Natural killer cell treated with Interleukin-12 subunit alpha and Interleukin-12 subunit beta and Interleukin-15 and Interleukin-18, amount 100 ng/mL, for 72 hours (primary cell): Measurements from ENCODE around the gene TJAP1. TPM values are rescaled to one million over a fixed set of nuclear protein-coding genes. Genes with fewer than 3 reads are reported as not detected.
"Not testable (repeated sequence)": the region's sequence is repeated elsewhere in the genome, so short reads cannot be mapped to it uniquely, and the experiment has no call there.

Source experiments
- ATAC-seq, 2 donors: fragments of 150-1000 bp; cut with Tn5 transposase in 1 of 2; sonication (Bioruptor Pico), chemical (Tn5 transposase) in 1 of 2; 2 replicates each; pipeline ENCODE4 v1.10.0; 2021
- DNase-seq: peaks from one replicate; pipeline ENCODE4 v3.0.0; 2022; ENCODE audit warnings: low spot score
- H3K27ac Mint-ChIP-seq, 2 donors: 1 replicate in 1 of 2; 2 replicates in 1 of 2; pipeline ENCODE4 v1.8.0; 2022; ENCODE audit warnings: mixed read lengths in 2 of 2, mild to moderate bottlenecking in 1 of 2, moderate library complexity in 1 of 2
- H3K27me3 Mint-ChIP-seq, 2 donors: 1 replicate in 1 of 2; 2 replicates in 1 of 2; pipeline ENCODE4 v1.8.0; 2022; ENCODE audit warnings: mixed read lengths in 2 of 2
- H3K36me3 Mint-ChIP-seq: one replicate; pipeline ENCODE4 v1.8.0; 2022; ENCODE audit warnings: mixed read lengths
- H3K4me1 Mint-ChIP-seq, 2 donors: 1 replicate in 1 of 2; 2 replicates in 1 of 2; pipeline ENCODE4 v1.8.0; 2022; ENCODE audit warnings: low read depth in 2 of 2, mixed read lengths in 2 of 2, mild to moderate bottlenecking in 1 of 2
- H3K4me3 Mint-ChIP-seq: one replicate; pipeline ENCODE4 v1.8.0; 2022; ENCODE audit warnings: mixed read lengths
- H3K9me3 Mint-ChIP-seq: 2 replicates; pipeline ENCODE4 v1.8.0; 2022; ENCODE audit warnings: mixed read lengths
- total RNA-seq, 2 donors: library from RNA; stranded (reverse); gene quantifications; one replicate each; pipeline ENCODE4 v1.2.3, GENCODE V29; 2022

Gene TJAP1
- total RNA-seq, 2 donors from 2014 or later, result 44.6 to 80.4 TPM

DNA sequence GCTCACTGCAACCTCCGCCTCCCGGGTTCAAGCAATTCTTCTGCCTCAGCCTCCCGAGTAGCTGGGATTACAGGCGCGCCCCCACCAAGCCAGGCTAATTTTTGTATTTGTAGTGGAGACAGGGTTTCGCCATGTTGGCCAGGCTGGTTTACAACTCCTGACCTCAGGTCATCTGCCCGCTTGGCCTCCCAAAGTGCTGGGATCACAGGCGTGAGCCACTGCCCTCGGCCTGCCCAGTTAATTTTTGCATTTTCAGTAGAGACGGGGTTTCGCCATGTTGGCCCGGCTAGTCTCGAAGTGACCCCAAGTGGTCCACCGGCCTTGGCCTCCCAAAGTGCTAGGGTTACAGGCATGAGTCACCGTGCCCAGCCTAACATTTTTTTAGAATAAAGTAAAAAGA lies 19.2 kb upstream of the TJAP1 start:
- not testable (repeated sequence) for H3K27ac Mint-ChIP-seq, H3K36me3 Mint-ChIP-seq, H3K4me3 Mint-ChIP-seq, H3K9me3 Mint-ChIP-seq, DNase-seq, ATAC-seq
- peaks cover 16 to 34% of the 10 kb centered on the region in 2 donors for H3K27me3 Mint-ChIP-seq
- H3K4me1 Mint-ChIP-seq, result peaks cover 13 to 16% of the 10 kb centered on the region in 2 donors

DNA sequence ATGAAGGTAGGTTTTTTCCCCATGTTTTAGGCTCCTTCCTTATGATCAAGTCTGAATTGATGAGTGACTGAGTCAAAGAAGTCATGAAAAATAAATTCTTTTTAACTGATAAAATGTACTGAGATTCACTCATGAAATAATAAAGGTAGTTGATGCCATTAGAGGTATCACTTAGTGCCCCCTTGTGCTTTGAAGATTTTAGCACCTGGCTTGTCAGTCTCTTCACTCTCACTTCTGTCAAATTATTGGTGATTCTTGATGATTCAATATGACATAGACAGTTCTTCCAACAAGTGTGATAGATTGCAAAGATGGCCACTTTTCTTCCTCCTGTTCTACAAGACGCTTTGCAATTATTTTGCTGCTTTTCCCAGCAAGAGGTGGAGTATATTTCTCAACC lies 17.8 kb upstream of the TJAP1 start:
- Mint-ChIP-seq H3K4me1 (peaks cover 8% of the 10 kb centered on the region in 2 donors), H3K27ac (no peak overlapping the region), H3K9me3 (no peaks in the 10 kb centered on the region), H3K27me3 (peaks cover 18 to 44% of the 10 kb centered on the region in 2 donors), H3K4me3 (no peak overlapping the region), H3K36me3 (no peaks in the 10 kb centered on the region)
- DNase-seq (no peak), ATAC-seq (no peak)

DNA sequence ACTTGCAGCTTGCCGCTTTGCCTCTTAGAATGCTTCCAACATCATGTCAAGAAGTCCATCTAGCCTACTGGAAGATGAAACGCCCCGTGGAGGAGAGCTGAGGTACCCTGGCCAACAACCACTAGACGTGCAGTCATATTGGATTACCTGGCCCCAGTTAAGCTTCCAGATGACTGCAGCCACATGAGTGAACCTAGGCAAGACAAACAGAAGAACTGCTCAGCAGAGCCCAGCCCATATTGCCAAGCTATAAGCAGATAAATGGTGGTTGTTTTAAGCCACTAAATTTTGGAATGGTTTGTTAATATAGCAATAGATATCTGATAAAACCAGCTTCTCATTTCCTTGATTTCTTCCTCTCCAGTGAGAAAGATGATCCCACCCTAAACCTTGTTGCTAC lies 17.3 kb upstream of the TJAP1 start:
- Mint-ChIP-seq H3K27ac (no peak overlapping the region), H3K36me3 (no peaks in the 10 kb centered on the region), H3K4me3 (no peak overlapping the region), H3K9me3 (no peaks in the 10 kb centered on the region), H3K27me3 (peaks cover 18 to 44% of the 10 kb centered on the region in 2 donors), H3K4me1 (peaks cover 7 to 8% of the 10 kb centered on the region in 2 donors)
- ATAC-seq (no peak), DNase-seq (no peak)

DNA sequence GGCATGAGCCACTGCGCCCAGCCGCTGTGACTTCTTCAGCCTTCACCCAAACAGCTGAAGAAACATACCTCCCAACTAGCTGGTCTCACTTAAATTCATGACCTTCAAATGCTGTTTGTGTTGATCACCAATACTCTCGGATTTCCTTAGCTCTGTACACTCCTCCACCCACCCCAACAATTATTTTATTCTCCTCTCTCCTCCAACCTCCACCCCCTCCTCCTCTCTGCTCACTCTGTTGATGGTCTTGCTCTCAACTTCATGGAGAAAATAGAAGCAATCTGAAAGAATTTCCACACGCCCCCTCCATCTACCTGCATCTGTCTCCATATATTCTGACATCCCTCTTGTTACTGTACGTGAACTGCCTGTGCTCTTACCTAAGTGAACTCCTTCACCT lies 15.4 kb upstream of the TJAP1 start:
- no peak for DNase-seq
- Mint-ChIP-seq H3K9me3 (no peaks in the 10 kb centered on the region), H3K4me3 (no peak overlapping the region), H3K27ac (no peak overlapping the region), H3K27me3 (peaks cover 16 to 38% of the 10 kb centered on the region in 2 donors), H3K4me1 (no peaks in the 10 kb centered on the region), H3K36me3 (no peaks in the 10 kb centered on the region)
- ATAC-seq, result no peak

DNA sequence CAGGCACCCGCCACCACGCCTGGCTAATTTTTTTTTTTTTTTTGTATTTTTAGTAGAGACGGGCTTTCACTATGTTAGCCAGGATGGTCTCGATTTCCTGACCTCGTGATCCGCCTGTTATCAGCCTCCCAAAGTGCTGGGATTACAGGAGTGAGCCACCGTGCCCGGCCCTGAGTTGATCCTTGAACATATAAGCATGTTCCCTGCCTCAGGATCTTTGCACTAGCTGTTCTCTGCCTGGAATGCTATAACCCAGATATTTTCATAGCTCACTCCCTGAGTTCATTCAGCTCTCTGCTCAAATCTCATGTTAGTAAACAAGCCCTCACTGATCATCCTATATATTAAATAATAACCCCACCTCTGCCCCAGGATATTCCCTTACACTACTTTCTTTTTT lies 13.0 kb upstream of the TJAP1 start:
- Mint-ChIP-seq H3K4me1 (no peaks in the 10 kb centered on the region), H3K27me3 (peaks cover 23 to 36% of the 10 kb centered on the region in 2 donors), H3K36me3 (no peaks in the 10 kb centered on the region), H3K4me3 (no peak overlapping the region), H3K27ac (no peak overlapping the region), H3K9me3 (no peaks in the 10 kb centered on the region)
- DNase-seq (no peak), ATAC-seq (no peak)

DNA sequence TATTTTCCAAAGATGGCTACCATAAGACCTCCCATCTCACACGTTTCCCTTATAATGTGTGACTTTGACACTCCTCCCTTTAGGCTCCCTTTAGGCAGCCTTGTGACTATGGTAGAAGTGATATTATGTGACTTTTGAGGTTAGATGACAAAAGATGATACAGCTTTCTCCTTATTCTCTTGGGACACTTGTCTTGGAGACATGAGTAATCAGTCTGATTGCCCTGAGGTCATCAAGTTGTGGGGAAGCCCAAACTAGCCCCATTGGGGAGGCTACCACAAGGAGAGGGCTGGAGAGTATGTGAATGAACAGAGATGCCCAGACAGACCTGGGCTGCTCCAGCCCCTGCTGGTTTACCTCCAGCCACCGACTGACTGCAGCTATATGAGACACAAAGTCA lies 11.4 kb upstream of the TJAP1 start:
- DNase-seq (no peak), ATAC-seq (no peak)
- Mint-ChIP-seq H3K4me3 (no peak overlapping the region), H3K27ac (no peak overlapping the region), H3K4me1 (no peaks in the 10 kb centered on the region), H3K9me3 (no peaks in the 10 kb centered on the region), H3K36me3 (no peaks in the 10 kb centered on the region), H3K27me3 (peaks cover 27 to 36% of the 10 kb centered on the region in 2 donors)

DNA sequence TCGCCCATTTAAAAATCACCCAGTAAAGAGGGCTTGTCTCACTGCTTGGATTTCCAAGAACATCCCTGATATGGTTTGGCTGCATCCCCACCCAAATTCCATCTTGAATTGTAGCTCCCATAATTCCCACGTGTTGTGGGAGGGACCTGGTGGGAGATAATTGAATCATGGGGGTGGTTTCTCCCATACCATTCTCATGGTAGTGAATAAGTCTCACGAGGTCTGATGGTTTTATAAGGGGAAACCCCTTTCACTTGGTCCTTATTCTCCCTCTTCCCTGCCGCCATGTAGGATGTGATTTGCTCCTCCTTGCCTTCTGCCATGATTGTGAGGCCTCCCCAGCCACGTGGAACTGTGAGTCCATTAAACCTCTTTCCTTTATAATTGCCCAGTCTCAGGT lies 10.1 kb upstream of the TJAP1 start:
- H3K27me3 Mint-ChIP-seq, result peaks cover 25 to 30% of the 10 kb centered on the region in 2 donors
- ATAC-seq, H3K4me3 Mint-ChIP-seq, DNase-seq, H3K36me3 Mint-ChIP-seq, H3K4me1 Mint-ChIP-seq, H3K9me3 Mint-ChIP-seq, H3K27ac Mint-ChIP-seq: not testable (repeated sequence)

DNA sequence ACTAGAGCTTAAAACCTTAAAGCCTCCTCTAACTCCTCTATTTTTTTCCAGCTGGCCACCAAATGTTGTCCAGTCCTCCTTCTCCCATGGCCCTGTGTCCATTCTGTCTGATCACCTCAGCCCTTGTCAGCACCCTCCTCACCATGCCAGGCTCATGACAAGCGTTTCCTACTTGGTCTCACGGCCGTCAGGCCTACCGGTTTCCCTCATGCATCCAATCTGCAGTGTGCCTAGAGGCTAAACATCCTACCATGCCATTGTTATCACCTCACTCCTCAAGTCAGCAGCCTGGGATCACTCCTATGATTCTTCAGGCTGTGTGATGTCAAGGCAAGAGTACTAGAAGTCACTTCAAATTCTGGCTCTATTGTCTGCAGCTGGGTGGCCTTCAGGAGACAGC lies 9.6 kb upstream of the TJAP1 start:
- ATAC-seq, result no peak
- no peaks in the 10 kb centered on the region for H3K9me3 Mint-ChIP-seq

DNA sequence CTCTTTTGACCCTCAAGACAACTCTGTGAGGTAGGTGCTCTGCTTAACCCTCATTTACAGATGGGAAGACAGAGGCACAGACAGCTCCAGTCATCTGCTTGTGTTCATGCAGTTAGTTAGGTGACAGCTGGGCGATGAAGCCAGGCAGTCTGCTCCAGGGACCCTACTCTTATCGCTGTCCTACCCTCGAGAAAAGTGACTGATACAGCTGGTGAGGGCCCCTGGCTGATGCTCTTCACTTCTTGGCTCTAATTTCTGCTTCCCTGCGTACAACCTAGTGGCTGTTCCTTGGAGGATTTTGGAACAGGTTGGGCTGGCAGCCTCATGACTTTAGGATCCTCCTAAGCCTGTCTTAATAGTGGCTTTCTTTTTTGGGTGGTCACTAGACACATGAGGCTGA lies 9.1 kb upstream of the TJAP1 start:
- Mint-ChIP-seq H3K4me3 (no peak overlapping the region), H3K9me3 (no peaks in the 10 kb centered on the region), H3K27ac (no peak overlapping the region), H3K27me3 (peaks cover 15 to 22% of the 10 kb centered on the region in 2 donors), H3K4me1 (no peaks in the 10 kb centered on the region), H3K36me3 (no peaks in the 10 kb centered on the region)
- ATAC-seq (no peak), DNase-seq (no peak)

More for the DNA sequence above, 9.6 kb upstream of the TJAP1 start:
- Mint-ChIP-seq H3K27me3 (peaks cover 20 to 25% of the 10 kb centered on the region in 2 donors), H3K36me3 (no peaks in the 10 kb centered on the region), H3K4me1 (no peaks in the 10 kb centered on the region), H3K27ac (no peak overlapping the region), H3K4me3 (no peak overlapping the region)
- no peak for DNase-seq

DNA sequence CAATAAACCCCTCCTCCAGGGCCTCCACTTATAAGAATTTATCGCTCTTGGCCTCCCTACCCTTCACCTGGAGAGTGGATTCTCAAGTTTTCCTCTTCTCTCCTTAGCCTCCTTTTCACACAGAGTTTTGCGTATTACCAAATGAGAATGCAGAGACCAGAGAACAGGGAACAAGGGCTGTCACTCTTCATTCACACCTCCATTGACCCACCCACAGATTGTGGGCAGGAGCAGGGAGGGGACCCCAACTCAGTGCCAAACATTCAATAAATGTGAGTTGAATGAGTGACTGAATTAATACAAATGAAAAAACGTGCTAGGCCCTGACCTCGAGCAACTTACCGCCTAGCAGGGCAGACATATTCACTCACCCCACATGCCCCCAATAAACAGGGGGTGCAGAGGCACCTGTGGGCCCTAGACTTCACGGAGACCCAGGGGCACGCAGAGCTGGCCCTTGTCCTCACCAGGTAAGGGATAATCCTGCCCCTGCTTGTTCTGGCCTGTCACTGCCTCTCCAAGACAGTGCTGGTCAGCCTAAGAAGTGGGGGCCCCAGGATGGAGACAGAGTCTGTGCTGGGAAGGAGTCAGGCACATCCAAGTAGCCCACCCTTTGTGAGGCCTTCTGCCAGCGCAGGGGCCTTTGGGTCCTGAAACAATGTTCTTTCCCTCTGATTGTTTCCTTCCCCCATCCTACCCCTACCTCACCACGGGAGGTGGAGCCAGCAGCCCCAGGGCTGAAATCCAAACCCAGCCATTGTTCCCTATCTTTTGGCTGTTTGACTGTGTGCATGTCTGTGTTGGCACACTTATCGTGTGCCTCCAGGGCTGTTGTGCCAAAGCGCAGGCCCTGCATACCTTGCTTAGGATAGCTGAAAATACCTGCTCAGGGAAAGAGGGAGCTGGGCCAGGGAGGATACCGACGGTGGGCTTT lies 8.4 kb upstream of the TJAP1 start:
- Mint-ChIP-seq H3K36me3 (no peaks in the 10 kb centered on the region), H3K9me3 (no peaks in the 10 kb centered on the region), H3K27me3 (peaks cover 11 to 21% of the 10 kb centered on the region in 2 donors), H3K4me3 (no peak overlapping the region), H3K27ac (no peak overlapping the region), H3K4me1 (no peaks in the 10 kb centered on the region)
- DNase-seq (no peak), ATAC-seq (no peak)

DNA sequence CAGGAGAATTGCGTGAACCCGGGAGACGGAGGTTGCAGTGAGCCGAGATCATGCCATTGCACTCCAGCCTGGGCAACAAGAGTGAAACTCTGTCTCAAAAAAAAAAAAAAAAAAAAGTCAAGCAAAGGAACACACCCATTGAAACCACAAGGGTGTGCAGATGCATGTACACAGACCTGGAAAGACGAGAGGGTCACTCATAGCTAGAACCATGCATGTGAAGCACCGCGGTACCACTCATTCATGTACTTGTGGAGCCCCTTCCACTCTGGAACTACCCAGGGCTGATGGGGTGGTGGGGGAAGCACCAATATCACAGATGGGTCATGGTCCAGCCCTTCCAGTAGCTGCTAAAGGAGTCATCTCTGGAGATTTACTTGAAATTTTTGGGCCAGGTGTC lies 7.4 kb upstream of the TJAP1 start:
- H3K27ac Mint-ChIP-seq, result no peak overlapping the region
- DNase-seq (no peak), ATAC-seq (peak in 1 of 2 donors; percentile 33)
- H3K9me3 Mint-ChIP-seq, result no peaks in the 10 kb centered on the region
- H3K27me3 Mint-ChIP-seq, result peaks cover 6 to 21% of the 10 kb centered on the region in 2 donors
- H3K36me3 Mint-ChIP-seq, result no peaks in the 10 kb centered on the region
- no peak overlapping the region for H3K4me3 Mint-ChIP-seq
- no peaks in the 10 kb centered on the region for H3K4me1 Mint-ChIP-seq

DNA sequence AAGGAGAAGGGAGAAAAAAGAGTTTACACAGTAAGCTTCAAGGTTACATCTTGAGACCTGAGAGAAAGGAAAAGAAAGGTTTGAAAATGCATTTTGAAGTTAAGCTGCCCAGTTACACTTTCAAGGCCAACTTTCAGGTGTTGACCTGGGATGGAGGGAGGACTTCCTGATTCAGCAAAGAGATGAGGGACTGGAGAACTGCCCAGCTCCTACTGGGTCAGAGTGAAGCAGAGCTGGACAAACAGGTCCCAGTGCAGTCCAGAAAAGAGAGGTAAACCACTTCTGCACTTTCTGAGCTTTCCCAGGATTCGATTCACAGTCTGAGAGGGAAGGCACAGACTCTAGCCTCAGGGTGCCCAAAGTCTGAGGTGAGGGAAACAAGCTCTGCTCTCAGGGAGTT lies 6.0 kb upstream of the TJAP1 start:
- H3K4me3 Mint-ChIP-seq, result no peak overlapping the region

DNA sequence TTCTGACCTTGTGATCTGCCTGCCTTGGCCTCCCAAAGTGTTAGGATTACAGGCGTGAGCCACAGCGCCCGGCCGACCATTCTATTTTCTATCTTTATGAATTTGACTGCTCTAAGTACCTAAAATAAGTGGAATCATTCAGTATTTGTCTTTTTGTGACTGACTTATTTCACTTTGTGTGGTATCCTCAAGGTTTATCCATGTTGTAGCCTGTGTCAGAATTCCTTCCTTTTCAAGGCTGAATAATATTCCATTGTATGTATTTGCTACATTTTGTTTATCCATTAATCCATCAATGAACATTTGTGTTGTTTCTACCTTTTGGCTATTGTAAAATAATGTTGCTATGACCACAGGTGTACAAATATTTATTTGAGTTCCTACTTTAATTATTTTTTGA lies 4.9 kb upstream of the TJAP1 start:
- H3K36me3 Mint-ChIP-seq, result no peaks in the 10 kb centered on the region
- H3K9me3 Mint-ChIP-seq, result no peaks in the 10 kb centered on the region
- H3K4me1 Mint-ChIP-seq, result peaks cover 10 to 11% of the 10 kb centered on the region in 2 donors
- no peak overlapping the region for H3K4me3 Mint-ChIP-seq
- ATAC-seq (no peak), DNase-seq (no peak)
- no peak overlapping the region for H3K27ac Mint-ChIP-seq
- H3K27me3 Mint-ChIP-seq, result peaks cover 0 to 16% of the 10 kb centered on the region in 2 donors

More for the DNA sequence above, 6.0 kb upstream of the TJAP1 start:
- DNase-seq (no peak), ATAC-seq (no peak)
- peaks cover 0 to under 1% of the 10 kb centered on the region in 2 donors for H3K4me1 Mint-ChIP-seq
- H3K36me3 Mint-ChIP-seq, result no peaks in the 10 kb centered on the region
- H3K27ac Mint-ChIP-seq, result no peak overlapping the region
- H3K9me3 Mint-ChIP-seq, result no peaks in the 10 kb centered on the region
- peaks cover 6 to 21% of the 10 kb centered on the region in 2 donors for H3K27me3 Mint-ChIP-seq

DNA sequence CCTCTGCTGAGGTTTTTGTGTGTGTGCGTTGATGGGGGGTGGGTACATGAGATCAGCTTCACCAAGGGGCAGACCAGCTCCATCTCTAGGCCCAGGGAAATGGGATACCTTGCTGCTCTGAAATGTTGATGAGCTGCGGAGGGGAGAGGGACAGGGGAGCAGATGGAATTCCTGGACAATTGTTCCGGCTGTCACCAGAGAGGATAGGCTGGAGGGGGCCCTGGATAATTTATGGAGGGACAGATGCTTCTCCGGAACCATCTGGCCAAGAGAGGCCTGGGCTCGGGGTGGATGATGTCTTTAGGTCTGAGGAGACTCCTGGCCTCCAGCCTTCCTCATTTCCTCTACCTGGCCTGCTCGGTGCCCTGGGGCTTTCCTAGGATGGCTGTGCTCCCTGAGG lies 1.9 kb upstream of the TJAP1 start:
- H3K9me3 Mint-ChIP-seq, result no peaks in the 10 kb centered on the region
- H3K36me3 Mint-ChIP-seq, result no peaks in the 10 kb centered on the region
- ATAC-seq (no peak), DNase-seq (no peak)
- peaks cover 29 to 30% of the 10 kb centered on the region in 2 donors for H3K4me1 Mint-ChIP-seq
- H3K4me3 Mint-ChIP-seq, result no peak overlapping the region
- H3K27me3 Mint-ChIP-seq, result peaks cover 0 to 7% of the 10 kb centered on the region in 2 donors
- no peak overlapping the region for H3K27ac Mint-ChIP-seq
